Mononuclear cell (primary cell): ENCODE measurements around the gene SYK. TPM values are rescaled to one million over a fixed set of nuclear protein-coding genes. Genes with fewer than 3 reads are reported as not detected.
"Not testable (repeated sequence)": the region's sequence is repeated elsewhere in the genome, so short reads cannot be mapped to it uniquely, and the experiment has no call there.

Source experiments
- H3K27me3 ChIP-seq: 2 replicates; pipeline ENCODE4 v1.6.0; 2011; ENCODE audit warnings: low read length, control low read depth; ENCODE audit not compliant: insufficient read depth
- H3K4me1 ChIP-seq: 2 replicates; pipeline ENCODE4 v1.5.1; 2011; ENCODE audit warnings: mild to moderate bottlenecking, low read length, control low read depth; ENCODE audit not compliant: insufficient read depth
- H3K4me3 ChIP-seq: 2 replicates; pipeline ENCODE4 v1.5.1; 2011; ENCODE audit warnings: mild to moderate bottlenecking, low read length, moderate library complexity
- H3K9me3 ChIP-seq: 2 replicates; pipeline ENCODE4 v1.5.1; 2011; ENCODE audit warnings: low read depth, mild to moderate bottlenecking, control low read depth, low read length
- total RNA-seq: library from RNA; depleted of rRNA; stranded (reverse); fragments of >200 nt; gene quantifications from one replicate; pipeline ENCODE4 v1.2.3, GENCODE V29; 2012

Gene SYK
- total RNA-seq, 1 donor, result 38.9 TPM

DNA sequence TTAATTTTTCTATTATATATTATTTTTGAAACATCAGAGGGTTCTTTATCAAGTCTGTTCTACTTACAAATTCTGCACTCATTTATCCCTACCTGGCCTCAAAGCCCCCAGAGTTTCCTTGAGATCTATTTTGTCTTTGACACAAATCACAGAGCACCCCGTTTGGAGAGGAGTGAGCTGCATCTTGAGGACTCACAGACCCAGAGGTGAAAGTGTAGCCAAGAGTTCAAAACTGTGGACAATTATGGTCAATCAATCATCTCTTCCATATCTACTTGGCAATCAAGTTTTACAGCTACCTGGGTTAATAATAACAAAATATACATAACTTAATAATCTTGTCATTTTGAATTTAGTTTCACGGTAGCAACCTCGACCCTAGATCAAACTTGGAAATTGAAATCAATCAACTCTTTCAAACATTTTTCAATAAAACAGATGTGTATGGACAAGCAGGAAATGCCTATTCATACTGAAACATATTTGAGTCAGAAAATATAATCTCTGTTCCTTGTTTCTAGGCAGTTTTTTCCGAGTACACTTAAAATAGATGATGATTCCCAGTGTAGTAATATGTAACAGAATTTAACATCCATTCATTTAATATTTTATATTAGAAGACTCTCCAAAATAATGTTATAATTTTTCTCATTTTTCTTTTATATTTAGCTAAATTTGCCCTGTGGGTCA is 13.7 kb upstream of the SYK start:
- Histone ChIP-seq H3K9me3 (no peaks in the 10 kb centered on the region), H3K27me3 (no peaks in the 10 kb centered on the region), H3K4me3 (no peak overlapping the region), H3K4me1 (peaks cover 14% of the 10 kb centered on the region)

DNA sequence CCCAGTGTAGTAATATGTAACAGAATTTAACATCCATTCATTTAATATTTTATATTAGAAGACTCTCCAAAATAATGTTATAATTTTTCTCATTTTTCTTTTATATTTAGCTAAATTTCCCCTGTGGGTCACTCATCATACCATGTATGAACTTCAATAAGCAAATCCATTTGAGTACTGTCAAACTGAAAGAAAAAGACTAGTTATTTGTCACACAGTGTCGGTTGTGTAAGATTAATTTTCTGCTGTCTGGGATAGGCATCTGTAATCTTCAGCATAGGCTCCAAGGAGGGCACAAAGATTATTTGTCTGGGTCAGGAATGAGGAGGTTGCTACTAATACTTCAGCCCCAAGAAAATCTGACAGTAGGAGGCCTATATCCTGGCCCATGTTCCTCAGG is 13.1 kb upstream of the SYK start:
- not testable (repeated sequence) for H3K4me3 ChIP-seq, H3K27me3 ChIP-seq, H3K9me3 ChIP-seq
- peaks cover 14% of the 10 kb centered on the region for H3K4me1 ChIP-seq

DNA sequence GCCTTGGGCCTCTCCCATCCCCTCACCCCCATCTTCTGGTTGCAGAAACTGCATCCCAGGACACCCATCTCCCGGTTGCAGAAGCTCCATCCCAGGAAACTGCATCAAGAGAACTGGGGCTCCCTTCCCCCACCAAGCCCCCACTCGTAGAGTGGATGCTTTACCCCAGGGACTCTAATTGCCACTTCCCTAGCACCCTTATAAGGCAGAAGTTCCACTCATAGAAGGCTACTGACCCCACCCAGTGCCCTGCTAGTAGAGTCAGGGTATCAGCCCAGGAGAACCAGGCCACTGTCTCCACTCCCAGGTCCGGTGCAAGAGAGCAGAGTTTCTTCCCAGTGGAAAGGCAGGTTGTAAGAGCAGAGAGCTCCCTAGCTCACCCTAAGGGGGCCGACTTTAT is 12.2 kb upstream of the SYK start:
- Histone ChIP-seq H3K27me3 (no peaks in the 10 kb centered on the region), H3K9me3 (no peaks in the 10 kb centered on the region), H3K4me1 (peaks cover 20% of the 10 kb centered on the region), H3K4me3 (no peak overlapping the region)

DNA sequence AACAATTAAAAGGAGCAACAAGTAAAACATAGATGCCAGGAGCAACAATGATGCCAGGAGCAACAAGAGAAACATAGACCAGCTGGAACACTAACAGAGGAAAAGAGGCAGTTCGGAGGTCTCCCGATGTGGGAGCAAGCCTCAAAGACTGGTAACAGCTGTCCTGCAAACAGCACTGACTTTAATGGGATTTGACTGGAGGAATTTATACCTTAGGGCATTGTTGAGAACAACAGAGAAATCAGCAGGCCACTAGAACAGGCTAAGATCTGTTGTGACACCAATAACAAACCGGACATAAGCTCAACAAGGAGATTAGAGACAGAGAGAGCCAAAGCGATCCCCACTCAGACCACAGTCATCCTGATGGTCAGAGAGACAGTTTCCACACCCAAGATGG is 11.8 kb upstream of the SYK start:
- no peaks in the 10 kb centered on the region for H3K27me3 ChIP-seq
- no peak overlapping the region for H3K4me3 ChIP-seq
- peaks cover 23% of the 10 kb centered on the region for H3K4me1 ChIP-seq
- H3K9me3 ChIP-seq, result no peaks in the 10 kb centered on the region

DNA sequence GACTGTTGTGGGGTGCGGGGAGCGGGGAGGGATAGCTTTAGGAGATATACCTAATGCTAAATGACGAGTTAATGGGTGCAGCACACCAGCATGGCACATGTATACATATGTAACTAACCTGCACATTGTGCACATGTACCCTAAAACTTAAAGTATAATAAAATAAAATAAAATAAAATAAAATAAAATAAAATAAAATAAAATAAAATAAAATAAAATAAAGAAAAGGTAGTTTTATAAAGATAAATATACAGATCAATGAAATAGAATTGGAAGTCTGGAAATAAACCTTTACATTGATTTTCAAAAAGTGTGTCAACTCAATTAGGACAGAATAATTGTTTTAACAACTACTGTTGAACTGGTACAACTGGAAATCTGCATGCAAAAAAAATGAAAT is 8.6 kb upstream of the SYK start:
- H3K4me3 ChIP-seq, H3K9me3 ChIP-seq, H3K27me3 ChIP-seq: not testable (repeated sequence)
- peaks cover 54% of the 10 kb centered on the region for H3K4me1 ChIP-seq

DNA sequence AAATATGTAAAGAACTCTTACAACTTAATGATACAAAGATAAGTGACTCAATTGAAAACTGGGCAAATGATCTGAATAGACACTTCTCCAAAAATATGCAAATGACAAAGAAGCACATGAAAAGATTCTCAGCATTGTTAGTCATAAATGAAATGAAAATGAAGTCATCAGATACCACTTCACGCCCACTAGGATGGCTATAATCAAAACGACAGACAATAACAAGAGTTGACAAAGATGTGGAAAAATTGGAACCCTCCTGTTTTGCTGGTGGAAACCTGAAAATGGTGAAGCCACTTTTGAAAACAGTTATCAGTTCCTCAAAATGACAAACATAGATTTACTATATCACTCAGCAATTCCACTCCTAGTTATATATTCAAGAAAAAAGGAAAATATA is 7.9 kb upstream of the SYK start:
- Histone ChIP-seq H3K9me3 (no peaks in the 10 kb centered on the region), H3K4me3 (no peak overlapping the region), H3K27me3 (no peaks in the 10 kb centered on the region), H3K4me1 (peaks cover 56% of the 10 kb centered on the region)

DNA sequence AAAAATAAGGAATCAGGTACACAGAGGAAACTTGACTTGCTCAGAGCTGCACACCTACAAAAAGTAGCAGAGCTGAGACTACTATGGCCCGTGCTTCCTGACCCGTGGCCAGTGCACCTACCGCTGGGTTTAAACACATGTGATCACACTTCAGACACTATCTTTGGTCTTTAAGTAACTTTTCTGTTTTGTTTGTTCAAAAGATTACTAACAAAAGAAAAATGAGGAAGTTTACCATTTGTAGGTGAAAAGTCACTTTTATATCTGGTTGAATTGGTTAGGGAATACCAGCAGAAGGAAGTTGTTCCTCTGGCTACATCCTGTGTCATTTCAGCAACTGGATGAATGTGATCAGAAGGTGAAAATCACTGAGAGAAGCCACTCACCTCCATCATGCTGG is 6.5 kb upstream of the SYK start:
- no peaks in the 10 kb centered on the region for H3K27me3 ChIP-seq
- peaks cover 55% of the 10 kb centered on the region for H3K4me1 ChIP-seq
- no peak overlapping the region for H3K4me3 ChIP-seq
- no peaks in the 10 kb centered on the region for H3K9me3 ChIP-seq

DNA sequence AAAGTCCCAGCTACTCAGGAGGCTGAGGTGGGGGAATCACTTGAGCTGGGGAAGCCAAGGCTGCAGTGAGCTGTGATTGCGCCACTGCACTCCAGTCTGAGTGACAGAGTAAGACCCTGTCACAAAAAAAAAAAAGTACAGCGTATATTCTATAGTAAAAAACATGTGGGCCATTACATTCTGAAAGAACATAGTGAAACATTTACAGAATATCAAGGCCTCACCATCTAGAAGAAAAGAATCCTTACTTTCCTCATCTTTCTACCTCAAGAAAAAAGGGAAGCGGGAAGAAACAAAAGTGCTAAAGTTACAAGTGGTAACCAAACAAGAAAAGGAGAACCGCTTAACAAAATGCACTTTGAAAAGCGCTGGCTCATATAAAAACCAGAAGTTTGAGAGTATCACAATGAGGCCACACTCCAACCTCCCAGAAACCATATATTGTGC is 5.7 kb upstream of the SYK start:
- no peak overlapping the region for H3K4me3 ChIP-seq
- no peaks in the 10 kb centered on the region for H3K27me3 ChIP-seq
- peaks cover 63% of the 10 kb centered on the region for H3K4me1 ChIP-seq
- no peaks in the 10 kb centered on the region for H3K9me3 ChIP-seq

DNA sequence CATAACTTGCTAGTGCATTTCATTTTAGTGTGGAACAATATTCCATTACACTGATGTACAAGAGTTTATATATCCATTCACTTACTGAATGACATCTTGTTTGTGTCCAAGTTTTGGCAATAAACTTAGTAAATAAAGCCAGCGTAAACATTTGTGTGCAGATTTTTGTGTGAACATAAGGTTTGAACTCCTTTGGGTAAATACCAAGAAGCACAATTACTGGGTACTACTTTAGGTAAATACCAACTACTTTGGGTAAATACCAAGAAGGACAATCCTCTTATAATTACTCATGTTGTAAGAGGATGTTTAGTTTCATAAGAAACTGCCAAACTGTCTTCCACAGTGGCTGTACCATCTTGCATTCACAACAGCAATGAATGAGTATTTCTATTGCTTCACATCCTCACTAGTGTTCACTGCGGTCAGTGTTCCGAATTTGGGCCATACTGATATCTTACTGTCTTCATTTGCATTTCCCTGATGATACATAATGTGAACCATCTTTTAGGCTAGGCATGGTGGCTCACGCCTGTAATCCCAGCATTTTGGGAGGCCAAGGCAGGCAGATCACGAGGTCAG is 2.3 kb upstream of the SYK start:
- Histone ChIP-seq H3K27me3 (no peaks in the 10 kb centered on the region), H3K9me3 (no peaks in the 10 kb centered on the region), H3K4me3 (no peak overlapping the region), H3K4me1 (peaks cover 66% of the 10 kb centered on the region)

DNA sequence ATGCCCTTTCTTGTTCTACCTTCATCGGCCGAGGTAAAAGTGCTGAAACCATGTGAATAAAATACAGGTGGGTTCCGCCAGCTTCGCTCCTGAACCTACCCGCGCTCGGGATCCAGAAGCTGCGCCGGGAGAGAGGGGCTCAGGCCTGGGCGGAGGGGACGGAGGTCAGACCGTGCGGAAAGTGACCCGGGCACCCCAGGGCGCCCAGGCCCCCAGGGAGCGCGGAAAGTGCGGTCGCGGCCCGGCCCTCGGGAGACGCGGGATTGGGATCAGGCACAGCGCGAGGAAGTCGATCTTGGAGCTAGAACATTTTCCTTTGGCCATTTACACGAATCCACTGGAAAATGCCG is 329 bp downstream of the SYK start:
- Histone ChIP-seq H3K4me3 (peak overlapping the region; percentile 84), H3K9me3 (no peaks in the 10 kb centered on the region), H3K27me3 (no peaks in the 10 kb centered on the region), H3K4me1 (peaks cover 62% of the 10 kb centered on the region)

DNA sequence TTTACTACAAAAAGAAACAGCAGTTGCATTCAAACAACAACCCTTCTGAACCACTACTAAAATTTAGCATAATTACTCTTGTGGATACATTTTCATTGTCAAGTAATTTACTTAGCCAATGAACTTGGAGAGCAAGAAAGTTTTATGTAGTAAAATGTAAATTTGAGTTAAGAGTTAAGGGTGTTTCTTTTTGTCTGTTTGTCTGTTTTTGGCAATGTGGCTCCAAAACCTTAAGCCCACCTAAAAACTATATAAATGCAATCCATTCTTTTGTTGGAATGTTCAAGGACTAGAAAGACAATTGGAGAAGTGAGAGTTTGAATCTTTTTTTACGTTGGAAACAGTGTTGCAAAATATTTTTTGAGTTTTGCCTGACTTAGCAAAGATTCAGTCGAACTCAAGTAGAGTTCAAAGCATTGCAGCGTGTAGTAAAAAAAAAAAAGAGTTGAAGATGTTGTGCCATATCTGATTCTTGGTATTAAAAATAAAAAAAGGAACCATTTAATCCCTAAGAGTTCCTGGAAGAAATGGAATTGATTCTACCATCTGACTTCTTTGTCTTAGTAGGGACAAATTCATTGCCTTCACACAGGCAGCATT is 867 bp downstream of the SYK start:
- H3K9me3 ChIP-seq, result no peaks in the 10 kb centered on the region
- H3K4me1 ChIP-seq, result peaks cover 62% of the 10 kb centered on the region
- no peaks in the 10 kb centered on the region for H3K27me3 ChIP-seq
- H3K4me3 ChIP-seq, result peak overlapping the region; percentile 84

DNA sequence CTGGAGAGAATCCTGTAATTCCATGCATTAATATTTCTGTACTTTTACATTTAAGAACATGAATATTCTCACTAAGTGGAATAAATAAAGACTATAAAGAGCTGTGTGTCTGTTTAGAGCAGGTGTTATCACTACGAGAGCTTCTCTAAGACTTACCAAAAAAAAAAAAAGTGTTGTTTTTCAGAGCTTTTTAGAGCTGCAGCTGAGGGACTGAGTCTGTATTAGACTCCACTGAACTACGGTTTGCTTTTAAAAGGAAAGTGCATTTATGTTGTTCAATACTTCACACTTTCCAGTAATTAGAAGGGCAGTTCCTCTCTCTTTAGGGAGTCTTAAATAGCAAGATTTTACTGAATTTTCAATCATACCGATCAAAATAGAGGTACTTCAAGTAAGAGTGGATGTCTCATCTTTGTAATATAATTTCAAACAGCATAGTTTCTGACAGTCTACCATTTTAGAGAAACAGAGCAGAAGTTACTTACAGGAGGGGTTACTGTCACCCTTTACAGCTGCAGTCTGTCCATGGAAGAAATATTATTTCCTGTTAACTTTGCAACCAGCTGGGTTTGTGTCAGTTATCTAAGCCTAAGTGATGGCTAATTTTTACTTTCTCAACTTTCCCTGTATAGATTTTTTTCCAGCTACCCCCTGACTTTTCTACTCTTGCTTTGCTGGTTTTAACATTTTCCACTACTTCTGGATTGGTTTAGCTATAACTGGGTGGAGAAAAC is 2.4 kb downstream of the SYK start:
- H3K27me3 ChIP-seq, result no peaks in the 10 kb centered on the region
- peaks cover 65% of the 10 kb centered on the region for H3K4me1 ChIP-seq
- H3K9me3 ChIP-seq, result no peaks in the 10 kb centered on the region
- peak overlapping the region; percentile 84 for H3K4me3 ChIP-seq

DNA sequence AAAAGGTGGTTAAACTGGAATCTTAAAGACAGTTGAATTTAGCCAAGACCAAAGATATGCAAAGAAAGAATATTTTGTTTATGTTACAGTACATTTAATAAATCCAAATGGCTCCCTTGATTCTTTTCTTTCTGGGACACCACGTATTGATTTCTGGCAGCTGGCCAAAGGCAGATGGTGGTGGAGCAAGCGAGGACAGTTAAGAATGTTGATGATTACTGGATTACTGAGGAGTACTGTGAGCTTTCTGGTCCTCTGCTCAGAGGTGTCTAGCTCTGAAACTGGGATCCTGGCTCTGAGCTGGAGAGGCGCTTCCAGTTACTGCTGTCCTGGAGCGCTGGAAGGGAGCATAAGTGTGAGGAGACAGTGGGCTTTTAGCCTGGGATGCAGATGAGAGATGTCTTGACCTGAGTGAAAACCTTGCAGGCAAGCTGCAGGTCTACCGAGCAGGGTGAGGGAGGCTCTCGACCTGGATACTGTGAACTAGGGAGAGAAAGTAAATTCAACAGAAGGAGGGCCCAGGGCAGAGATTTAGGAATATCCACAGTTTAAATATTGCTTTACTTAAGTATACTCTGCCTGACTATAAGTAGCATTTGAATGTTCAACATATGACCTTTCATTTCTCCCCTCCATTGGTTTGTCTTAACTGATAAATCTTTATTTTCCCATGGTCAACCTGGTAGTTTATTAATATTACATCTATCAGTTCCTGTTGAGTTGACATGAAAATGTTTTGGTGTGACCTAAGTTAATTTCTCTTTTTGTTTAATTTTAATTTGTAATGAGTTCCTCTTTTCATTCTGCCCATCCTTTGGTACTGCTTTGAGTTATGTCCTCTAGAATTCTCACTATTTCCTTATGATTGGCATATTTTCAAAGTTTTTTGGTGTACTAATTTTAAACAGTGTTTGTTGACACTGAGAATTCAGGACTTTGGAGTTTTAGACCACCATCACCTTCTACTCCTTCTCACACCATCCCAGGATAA is 3.7 kb downstream of the SYK start:
- H3K4me1 ChIP-seq, result peaks cover 69% of the 10 kb centered on the region
- no peak overlapping the region for H3K4me3 ChIP-seq
- H3K9me3 ChIP-seq, result no peaks in the 10 kb centered on the region
- no peaks in the 10 kb centered on the region for H3K27me3 ChIP-seq

DNA sequence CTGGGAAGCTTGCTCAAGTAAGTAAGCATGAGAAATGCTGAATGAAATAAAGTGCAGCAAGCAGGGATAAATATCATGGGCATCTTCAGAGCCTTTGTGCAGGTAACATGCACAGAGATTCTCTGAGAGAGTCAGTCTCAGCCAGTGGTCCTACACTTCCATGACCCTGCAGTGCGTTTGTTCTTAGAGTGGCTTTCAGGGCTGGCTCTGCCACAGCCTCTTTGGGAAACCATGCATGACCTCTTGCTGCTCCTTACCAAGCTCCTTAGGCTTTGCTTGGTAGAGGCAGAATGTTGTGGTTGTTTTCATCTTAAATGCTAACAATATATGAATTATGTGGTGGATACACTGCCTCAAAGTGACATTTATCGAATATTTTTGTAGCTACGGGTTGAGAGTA is 5.4 kb downstream of the SYK start:
- Histone ChIP-seq H3K4me3 (no peak overlapping the region), H3K9me3 (no peaks in the 10 kb centered on the region), H3K27me3 (no peaks in the 10 kb centered on the region), H3K4me1 (peaks cover 62% of the 10 kb centered on the region)
